Right cardiac atrium (tissue), 5 donors: ENCODE data around the gene THBS2. TPM values are rescaled to one million over a fixed set of nuclear protein-coding genes. Genes with fewer than 3 reads are reported as not detected.
"Not testable (repeated sequence)": the region's sequence is repeated elsewhere in the genome, so short reads cannot be mapped to it uniquely, and the experiment has no call there.

Source experiments
- ATAC-seq, 2 donors: fragments of 200-7000 bp; cut with Tn5 transposase; one replicate each; pipeline versions ENCODE4 v1.8.0 to v1.9.1; 2020; ENCODE audit warnings: moderate library complexity in 2 of 2, mild to moderate bottlenecking in 1 of 2
- DNase-seq, 3 donors: peaks; one replicate each; pipeline ENCODE4 v3.0.0-alpha.2; 2020
- H3K27ac ChIP-seq: one replicate; pipeline ENCODE4 v1.5.1; 2013; ENCODE audit warnings: mild to moderate bottlenecking, low read length, control low read depth, moderate library complexity
- H3K27me3 ChIP-seq: one replicate; pipeline ENCODE4 v1.6.1; 2013; ENCODE audit not compliant: control insufficient read depth, insufficient read depth
- H3K4me1 ChIP-seq: one replicate; pipeline ENCODE4 v1.6.1; 2013; ENCODE audit warnings: low read length; ENCODE audit not compliant: control insufficient read depth, insufficient read depth
- H3K4me3 ChIP-seq: one replicate; pipeline ENCODE4 v1.5.1; 2013; ENCODE audit warnings: low read length, control low read depth
- H3K9me3 ChIP-seq: one replicate; pipeline ENCODE4 v1.6.1; 2013; ENCODE audit warnings: low read length; ENCODE audit not compliant: control insufficient read depth
- WGBS: extraction: QIAGEN DNeasy Blood & Tissue Kit; methylation state at CpG from one replicate; pipeline ENCODE4 v1.1.7; 2013; 5-methylcytosine and 5-hydroxymethylcytosine counted together
- intact Hi-C, 4 donors: fragments of 100-400 bp; cut with DNase I; formaldehyde crosslinking; loops; one replicate each; pipeline versions ENCODE4 v1.11.0 to v1.14.0; 2022 to 2023
- polyA plus RNA-seq: library from polyadenylated mRNA; stranded (reverse); fragments of 200-250 nt; gene quantifications from one replicate; pipeline ENCODE4 v1.2.3, GENCODE V29; 2013
- total RNA-seq, 4 donors: library from RNA; stranded (reverse); fragmentation: NEBNext Ultra II Directional; extraction: Animal tissue kit (Norgen Biotek cat#: 25700); gene quantifications; one replicate each; pipeline ENCODE4 v1.2.1, GENCODE V29; 2021
- donor health status: healthy with polysubstance abuse.
- donor health status: DM: no; HTN: yes; CAD: no.
- donor health status: DM: no; HTN: no; CAD: no.
- donor health status: DM: no; HTN: yes; CAD: no; lungs with severe emphysema.
- donor health status: DM: yes; HTN: yes; CAD: no.

THBS2 gene
- total and polyA plus RNA-seq, 5 donors = 8.7 to 38.8 (median 20.6) TPM

DNA sequence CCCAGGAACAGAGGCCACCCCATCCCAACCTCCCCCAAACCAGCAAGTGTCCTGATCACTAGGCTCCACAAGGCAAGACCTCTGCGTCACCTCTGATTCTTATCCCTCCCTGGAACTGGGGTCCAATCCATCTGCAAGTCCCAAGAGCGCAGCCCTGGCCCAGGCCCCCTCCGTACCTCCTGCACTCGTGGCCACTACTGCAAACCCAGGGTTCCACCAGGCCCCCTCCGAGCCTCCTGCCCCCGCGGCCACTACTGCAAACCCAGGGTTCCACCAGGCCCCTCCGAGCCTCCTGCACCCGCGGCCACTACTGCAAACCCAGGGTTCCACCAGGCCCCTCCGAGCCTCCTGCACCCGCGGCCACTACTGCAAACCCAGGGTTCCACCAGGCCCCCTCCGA lies 9.0 kb upstream of the THBS2 start:
- H3K4me1 ChIP-seq, DNase-seq, intact Hi-C loops, H3K27ac ChIP-seq, H3K9me3 ChIP-seq, ATAC-seq, H3K4me3 ChIP-seq, H3K27me3 ChIP-seq: not testable (repeated sequence)
- 93% methylated on average over 14 of the region's 14 CpGs for WGBS

- intact Hi-C loops = no loop called here
- Histone ChIP-seq H3K4me1 (no peaks in the 10 kb centered on the region), H3K27ac (no peak overlapping the region), H3K4me3 (no peak overlapping the region), H3K27me3 (no peaks in the 10 kb centered on the region), H3K9me3 (no peaks in the 10 kb centered on the region)
- no peak for DNase-seq
- ATAC-seq = no peak
- WGBS = 94% methylated on average over 8 of the region's 8 CpGs
Measured at GRCh38 chr6:169256518-169256917, 2.9 kb upstream of the THBS2 start.

GRCh38 chr6:169256061-169256460 lies 2.4 kb upstream of the THBS2 start:
- ATAC-seq = no peak

GRCh38 chr6:169255643-169256042 lies 2.0 kb upstream of the THBS2 start:
- DNase-seq = no peak

More at GRCh38 chr6:169256061-169256460, 2.4 kb upstream of the THBS2 start:
- Histone ChIP-seq H3K4me1 (no peaks in the 10 kb centered on the region), H3K4me3 (no peak overlapping the region), H3K9me3 (no peaks in the 10 kb centered on the region), H3K27me3 (no peaks in the 10 kb centered on the region), H3K27ac (no peak overlapping the region)
- no peak for DNase-seq
- intact Hi-C loops = no loop called here
- 90% methylated on average over 8 of the region's 8 CpGs for WGBS

DNA sequence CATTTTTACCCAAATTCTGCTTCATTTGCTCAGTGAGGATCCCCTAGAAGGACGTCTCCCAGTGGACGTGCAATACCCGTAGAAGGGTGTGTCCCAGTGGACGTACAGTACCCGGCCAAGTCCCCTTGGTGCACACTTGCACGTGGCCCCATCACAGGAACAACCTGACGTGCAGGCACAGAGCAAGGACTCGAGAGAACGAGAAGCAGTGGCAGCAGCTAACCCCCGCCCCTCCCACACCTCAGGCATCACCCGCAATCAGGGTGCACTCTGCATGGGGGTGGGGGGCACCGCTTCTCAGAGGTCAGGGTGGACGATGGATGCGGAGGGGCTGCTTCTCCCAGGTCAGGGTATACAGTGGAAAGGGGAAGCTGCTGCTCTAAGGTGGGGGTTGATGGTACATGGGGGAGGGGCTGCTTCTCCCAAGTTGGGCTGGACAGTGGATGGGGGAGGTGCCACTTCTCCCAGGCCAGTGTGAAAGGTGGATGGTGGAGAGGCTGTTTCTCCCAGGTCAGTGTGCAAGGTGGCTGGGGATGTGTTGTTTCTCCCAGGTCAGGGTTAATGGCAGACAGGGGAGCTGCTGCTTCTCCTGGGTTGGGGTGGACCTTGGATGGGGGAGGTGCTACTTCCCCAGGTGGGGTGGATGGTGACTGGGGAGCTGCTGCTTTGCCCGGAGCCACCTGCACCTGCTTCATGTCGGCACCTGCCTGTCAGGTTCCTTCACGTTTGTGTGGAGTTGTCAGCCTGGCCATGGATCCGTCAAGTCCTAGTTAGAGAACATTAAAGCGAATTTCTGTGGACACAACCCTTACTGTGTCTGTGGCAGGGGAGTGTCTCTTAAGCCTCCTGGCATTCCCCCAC lies 1.0 kb upstream of the THBS2 start:
- WGBS = 28% methylated on average over 19 of the region's 19 CpGs
- DNase-seq (no peak), ATAC-seq (no peak)
- H3K4me3 ChIP-seq = no peak overlapping the region
- no peaks in the 10 kb centered on the region for H3K27me3 ChIP-seq
- H3K9me3 ChIP-seq = no peaks in the 10 kb centered on the region
- intact Hi-C loops = no loop called here
- H3K27ac ChIP-seq = no peak overlapping the region
- H3K4me1 ChIP-seq = no peaks in the 10 kb centered on the region

More at GRCh38 chr6:169255643-169256042, 2.0 kb upstream of the THBS2 start:
- no peaks in the 10 kb centered on the region for H3K27me3 ChIP-seq
- no peak overlapping the region for H3K27ac ChIP-seq
- intact Hi-C loops = no loop called here
- H3K4me1 ChIP-seq = no peaks in the 10 kb centered on the region
- no peak overlapping the region for H3K4me3 ChIP-seq
- WGBS = 83% methylated on average over 10 of the region's 10 CpGs
- no peaks in the 10 kb centered on the region for H3K9me3 ChIP-seq
- ATAC-seq = no peak

GRCh38 chr6:169252505-169253189 lies 999 bp downstream of the THBS2 start:
- peak in 1 of 3 donors; percentile 71 for DNase-seq
- ATAC-seq = no peak
- Histone ChIP-seq H3K27ac (peak overlapping the region; percentile 31), H3K4me1 (no peaks in the 10 kb centered on the region), H3K9me3 (no peaks in the 10 kb centered on the region), H3K4me3 (peak overlapping the region; percentile 48), H3K27me3 (no peaks in the 10 kb centered on the region)
- 7% methylated on average over 14 of the region's 14 CpGs for WGBS
- intact Hi-C loops = no loop called here

DNA sequence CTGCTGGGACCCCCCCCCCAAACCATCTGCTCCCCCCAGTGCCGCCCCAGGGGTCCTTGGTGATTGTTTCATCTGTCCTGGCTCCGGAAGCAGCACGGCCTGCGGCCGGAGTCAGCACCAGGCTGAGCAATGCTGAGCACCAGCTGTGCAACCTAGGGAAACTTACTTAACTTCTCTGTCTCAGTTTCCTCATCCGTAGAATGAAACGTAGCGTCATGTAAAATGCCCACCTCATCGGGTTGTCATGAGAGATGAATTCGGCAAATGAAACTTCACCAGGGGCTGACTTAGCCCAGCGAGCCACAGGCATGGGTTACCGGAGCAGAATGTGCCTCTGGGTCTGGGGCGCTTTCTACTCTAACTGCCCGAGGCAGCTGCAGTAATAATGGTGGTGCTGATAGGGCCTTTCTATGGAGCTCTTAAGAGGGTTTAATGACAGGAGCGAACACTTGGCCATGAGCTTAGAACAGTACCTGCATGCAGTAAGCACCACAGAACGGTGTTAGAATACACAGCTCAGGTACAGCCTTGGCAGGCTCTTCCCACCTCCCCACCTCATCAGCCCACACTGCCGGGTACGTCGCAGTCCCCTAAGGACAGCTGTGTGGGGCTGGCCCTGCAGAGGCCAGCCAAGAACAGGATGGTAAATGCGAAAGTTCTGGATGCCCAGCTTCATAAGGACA lies 1.7 kb downstream of the THBS2 start:
- H3K9me3 ChIP-seq = no peaks in the 10 kb centered on the region
- 17% methylated on average over 20 of the region's 20 CpGs for WGBS
- H3K4me3 ChIP-seq = peak overlapping the region; percentile 48
- no peak for ATAC-seq
- peak overlapping the region; percentile 31 for H3K27ac ChIP-seq
- intact Hi-C loops = no loop called here
- H3K27me3 ChIP-seq = no peaks in the 10 kb centered on the region
- no peaks in the 10 kb centered on the region for H3K4me1 ChIP-seq
- no peak for DNase-seq

GRCh38 chr6:169251371-169251802 lies 2.3 kb downstream of the THBS2 start:
- peak in 1 of 3 donors; percentile 76 for DNase-seq

GRCh38 chr6:169250660-169251059 lies 3.0 kb downstream of the THBS2 start:
- ATAC-seq = peak in 1 of 2 donors; percentile 37
- no peak overlapping the region for H3K27ac ChIP-seq
- DNase-seq = no peak
- intact Hi-C loops = no loop called here
- no peaks in the 10 kb centered on the region for H3K9me3 ChIP-seq
- no peaks in the 10 kb centered on the region for H3K4me1 ChIP-seq
- H3K4me3 ChIP-seq = no peak overlapping the region
- H3K27me3 ChIP-seq = no peaks in the 10 kb centered on the region
- WGBS = 51% methylated on average over 5 of the region's 5 CpGs

More at GRCh38 chr6:169251371-169251802, 2.3 kb downstream of the THBS2 start:
- Histone ChIP-seq H3K27ac (peak overlapping the region; percentile 33), H3K4me1 (no peaks in the 10 kb centered on the region), H3K27me3 (no peaks in the 10 kb centered on the region), H3K4me3 (peak overlapping the region; percentile 48), H3K9me3 (no peaks in the 10 kb centered on the region)
- WGBS = 22% methylated on average over 6 of the region's 6 CpGs
- intact Hi-C loops = no loop called here
- ATAC-seq = peak; percentile 19 to 33

DNA sequence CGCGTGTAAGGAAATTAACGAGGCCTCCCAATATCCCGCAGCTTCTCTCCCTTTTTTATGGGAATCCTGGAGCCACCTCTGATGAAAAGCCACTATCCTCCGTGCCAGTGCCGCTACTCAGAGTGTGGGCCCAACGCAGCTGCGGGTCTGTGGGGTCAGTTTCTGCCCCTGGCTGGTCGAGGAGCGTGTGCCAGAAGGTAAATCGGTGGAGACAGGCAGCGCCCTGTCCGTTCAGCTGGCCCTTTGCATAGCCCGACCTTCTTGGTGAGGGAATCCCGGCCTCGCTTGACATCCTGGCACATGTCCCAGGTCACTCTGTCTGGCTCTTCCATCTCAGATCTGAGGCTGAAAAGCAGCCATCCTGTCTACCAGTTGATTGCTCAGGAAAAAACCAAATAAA lies 4.6 kb downstream of the THBS2 start:
- DNase-seq = no peak
- Histone ChIP-seq H3K9me3 (no peaks in the 10 kb centered on the region), H3K4me1 (no peaks in the 10 kb centered on the region), H3K27ac (no peak overlapping the region), H3K4me3 (no peak overlapping the region), H3K27me3 (no peaks in the 10 kb centered on the region)
- ATAC-seq = no peak
- intact Hi-C loops = no loop called here
- 81% methylated on average over 16 of the region's 16 CpGs for WGBS

GRCh38 chr6:169248521-169248971 lies 5.1 kb downstream of the THBS2 start:
- 94% methylated on average over 36 of the region's 36 CpGs for WGBS

More at GRCh38 chr6:169248521-169248971, 5.1 kb downstream of the THBS2 start:
- H3K9me3 ChIP-seq = no peaks in the 10 kb centered on the region
- intact Hi-C loops = no loop called here
- H3K27ac ChIP-seq = no peak overlapping the region
- no peak overlapping the region for H3K4me3 ChIP-seq
- no peaks in the 10 kb centered on the region for H3K27me3 ChIP-seq
- no peak for DNase-seq
- no peak for ATAC-seq
- no peaks in the 10 kb centered on the region for H3K4me1 ChIP-seq
